SK-N-SH treated with all-trans-retinoic acid at 6 μM for 48 hours (cell line): ENCODE data around the gene NKD2.

Source experiments
- ATAC-seq: fragments of 200-7000 bp; cut with Tn5 transposase; 3 replicates; pipeline ENCODE4 v1.9.1; 2020; ENCODE audit warnings: mild to moderate bottlenecking, moderate library complexity
- ARNTL ChIP-seq: fragments of 450-650 bp; formaldehyde crosslinking; IDR thresholded peaks from 2 replicates; pipeline ENCODE4 v1.5.0; 2020; ENCODE audit warnings: low read depth, mild to moderate bottlenecking, moderate library complexity, borderline replicate concordance
- CSDC2 ChIP-seq: fragments of 250-450 bp; sonication (Bioruptor Pico); IDR thresholded peaks from 2 replicates; pipeline ENCODE4 v1.5.0; 2020; ENCODE audit warnings: mild to moderate bottlenecking, moderate library complexity
- ESRRG ChIP-seq: fragments of 250-450 bp; sonication (Bioruptor Pico); IDR thresholded peaks from 2 replicates; pipeline ENCODE4 v1.6.1; 2021; ENCODE audit warnings: mild to moderate bottlenecking
- GLIS3 ChIP-seq: fragments of 250-450 bp; sonication (Bioruptor Pico); IDR thresholded peaks from 2 replicates; pipeline ENCODE4 v1.5.0; 2020; ENCODE audit warnings: mild to moderate bottlenecking, moderate library complexity
- ISL1 ChIP-seq: fragments of 250-450 bp; sonication (Bioruptor Pico); IDR thresholded peaks from 2 replicates; pipeline ENCODE4 v2.1.2; 2022; ENCODE audit warnings: mild to moderate bottlenecking, moderate library complexity
- OSR1 ChIP-seq: fragments of 250-450 bp; sonication (Bioruptor Pico); IDR thresholded peaks from 2 replicates; pipeline ENCODE4 v1.8.0; 2022; ENCODE audit warnings: moderate library complexity, mild to moderate bottlenecking, inconsistent platforms
- PPARA ChIP-seq: fragments of 250-450 bp; sonication (Bioruptor Pico); IDR thresholded peaks from 2 replicates; pipeline ENCODE4 v1.5.0; 2020; ENCODE audit warnings: mild to moderate bottlenecking, borderline replicate concordance
- RARB ChIP-seq: fragments of 250-450 bp; sonication (Bioruptor Pico); IDR thresholded peaks from 2 replicates; pipeline ENCODE4 v1.8.0; 2021; ENCODE audit warnings: mild to moderate bottlenecking, moderate library complexity
- TCF4 ChIP-seq: fragments of 250-450 bp; sonication (Bioruptor Pico); IDR thresholded peaks from 2 replicates; pipeline ENCODE4 v1.8.0; 2021; ENCODE audit warnings: mild to moderate bottlenecking, moderate library complexity, borderline replicate concordance
- ZC3H10 ChIP-seq: fragments of 250-450 bp; sonication (Bioruptor Pico); IDR thresholded peaks from 2 replicates; pipeline ENCODE4 v1.5.1; 2021; ENCODE audit warnings: mild to moderate bottlenecking, moderate library complexity
- ZFP3 ChIP-seq: fragments of 250-450 bp; sonication (Bioruptor Pico); IDR thresholded peaks from 2 replicates; pipeline ENCODE4 v1.5.0; 2020; ENCODE audit warnings: mild to moderate bottlenecking, moderate library complexity
- ZFP30 ChIP-seq: fragments of 450-650 bp; formaldehyde crosslinking; IDR thresholded peaks from 2 replicates; pipeline ENCODE4 v1.5.0; 2022; ENCODE audit warnings: mild to moderate bottlenecking, moderate library complexity
- ZNF565 ChIP-seq: fragments of 450-650 bp; formaldehyde crosslinking; conservative IDR thresholded peaks from 2 replicates; pipeline ENCODE4 v1.5.0; 2020; ENCODE audit warnings: low read depth, mild to moderate bottlenecking, moderate library complexity
- TF ChIP-seq, protein P1 (sequence below): fragments of 250-450 bp; sonication (Bioruptor Pico); IDR thresholded peaks from 2 replicates; pipeline ENCODE4 v1.8.0; 2020; ENCODE audit warnings: mild to moderate bottlenecking, moderate library complexity, borderline replicate concordance
- TF ChIP-seq, protein P2 (sequence below): fragments of 250-450 bp; sonication (Bioruptor Pico); IDR thresholded peaks from 2 replicates; pipeline ENCODE4 v1.5.1; 2020; ENCODE audit warnings: low read depth, mild to moderate bottlenecking, moderate library complexity
- TF ChIP-seq, protein P3 (sequence below): fragments of 250-450 bp; sonication (Bioruptor Pico); IDR thresholded peaks from 2 replicates; pipeline ENCODE4 v1.5.1; 2021; ENCODE audit warnings: mild to moderate bottlenecking, moderate library complexity
- TF ChIP-seq, protein P4 (sequence below): fragments of 250-450 bp; sonication (Bioruptor Pico); IDR thresholded peaks from 2 replicates; pipeline ENCODE4 v1.5.0; 2020; ENCODE audit warnings: mild to moderate bottlenecking, moderate library complexity

Gene NKD2

DNA sequence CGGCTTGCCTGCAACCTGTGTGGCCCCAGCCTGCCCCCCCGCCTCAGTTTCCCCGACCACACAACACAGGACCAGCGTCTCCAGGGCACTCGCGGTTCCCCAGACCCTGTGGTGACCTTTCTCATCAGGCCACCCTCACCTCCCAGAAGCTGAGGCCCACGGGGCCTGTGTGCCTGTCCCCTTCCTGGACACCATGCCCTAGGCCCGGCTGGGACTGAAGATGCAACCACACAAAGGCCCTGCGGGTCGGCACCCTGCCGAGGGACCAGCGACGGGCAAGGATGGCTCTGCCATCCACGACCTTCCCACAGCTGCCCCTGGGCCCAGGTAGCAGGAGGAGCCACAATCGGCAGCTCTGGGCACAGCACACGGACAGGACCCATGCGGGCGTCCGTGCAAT, 68.4 kb downstream of the NKD2 start (continued):
- TF ChIP-seq, protein P1, sequence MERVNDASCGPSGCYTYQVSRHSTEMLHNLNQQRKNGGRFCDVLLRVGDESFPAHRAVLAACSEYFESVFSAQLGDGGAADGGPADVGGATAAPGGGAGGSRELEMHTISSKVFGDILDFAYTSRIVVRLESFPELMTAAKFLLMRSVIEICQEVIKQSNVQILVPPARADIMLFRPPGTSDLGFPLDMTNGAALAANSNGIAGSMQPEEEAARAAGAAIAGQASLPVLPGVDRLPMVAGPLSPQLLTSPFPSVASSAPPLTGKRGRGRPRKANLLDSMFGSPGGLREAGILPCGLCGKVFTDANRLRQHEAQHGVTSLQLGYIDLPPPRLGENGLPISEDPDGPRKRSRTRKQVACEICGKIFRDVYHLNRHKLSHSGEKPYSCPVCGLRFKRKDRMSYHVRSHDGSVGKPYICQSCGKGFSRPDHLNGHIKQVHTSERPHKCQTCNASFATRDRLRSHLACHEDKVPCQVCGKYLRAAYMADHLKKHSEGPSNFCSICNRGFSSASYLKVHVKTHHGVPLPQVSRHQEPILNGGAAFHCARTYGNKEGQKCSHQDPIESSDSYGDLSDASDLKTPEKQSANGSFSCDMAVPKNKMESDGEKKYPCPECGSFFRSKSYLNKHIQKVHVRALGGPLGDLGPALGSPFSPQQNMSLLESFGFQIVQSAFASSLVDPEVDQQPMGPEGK (CRISPR knock-in tag), result no peak
- TF ChIP-seq RARB (CRISPR knock-in tag), result no peak
- no peak for TF ChIP-seq ZC3H10 (CRISPR knock-in tag)
- TF ChIP-seq, all 23 proteins: peak for 0

DNA sequence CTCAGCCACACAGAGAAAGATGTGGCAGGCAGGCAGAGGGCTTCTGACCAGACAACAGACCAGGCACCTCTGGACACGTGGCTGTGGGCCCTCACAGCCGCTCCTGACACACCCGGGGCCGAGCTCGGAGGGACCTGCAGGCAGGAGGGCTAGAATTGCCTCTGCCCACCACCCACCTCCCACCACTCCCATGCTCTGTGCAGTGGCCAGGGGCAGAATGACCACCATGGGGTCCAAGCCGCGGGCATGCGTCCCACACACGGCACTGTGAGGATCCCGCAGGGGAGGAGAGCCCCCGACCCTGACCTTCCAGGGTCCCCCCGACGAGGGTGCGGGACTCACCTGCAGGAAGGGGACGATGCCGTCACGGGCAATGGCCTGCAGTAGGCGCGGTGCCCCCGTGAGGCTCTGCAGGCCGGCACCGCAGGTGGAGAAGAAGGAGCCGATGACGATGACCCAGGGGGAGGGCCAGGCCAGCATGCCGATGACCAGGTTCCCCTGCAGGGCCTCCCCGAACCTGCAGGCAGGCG, 69.0 kb downstream of the NKD2 start:
- no peak for ATAC-seq
- no peak for TF ChIP-seq ZFP30
- TF ChIP-seq CSDC2, result no peak
- TF ChIP-seq, protein P1 (CRISPR knock-in tag), result no peak
- no peak for TF ChIP-seq PPARA (CRISPR knock-in tag)
- no peak for TF ChIP-seq ZFP3 (CRISPR knock-in tag)
- no peak for TF ChIP-seq ARNTL (CRISPR knock-in tag)
- no peak for TF ChIP-seq TCF4 (CRISPR knock-in tag)
- TF ChIP-seq RARB (CRISPR knock-in tag), result no peak
- TF ChIP-seq OSR1 (CRISPR knock-in tag), result no peak
- TF ChIP-seq, protein P2, sequence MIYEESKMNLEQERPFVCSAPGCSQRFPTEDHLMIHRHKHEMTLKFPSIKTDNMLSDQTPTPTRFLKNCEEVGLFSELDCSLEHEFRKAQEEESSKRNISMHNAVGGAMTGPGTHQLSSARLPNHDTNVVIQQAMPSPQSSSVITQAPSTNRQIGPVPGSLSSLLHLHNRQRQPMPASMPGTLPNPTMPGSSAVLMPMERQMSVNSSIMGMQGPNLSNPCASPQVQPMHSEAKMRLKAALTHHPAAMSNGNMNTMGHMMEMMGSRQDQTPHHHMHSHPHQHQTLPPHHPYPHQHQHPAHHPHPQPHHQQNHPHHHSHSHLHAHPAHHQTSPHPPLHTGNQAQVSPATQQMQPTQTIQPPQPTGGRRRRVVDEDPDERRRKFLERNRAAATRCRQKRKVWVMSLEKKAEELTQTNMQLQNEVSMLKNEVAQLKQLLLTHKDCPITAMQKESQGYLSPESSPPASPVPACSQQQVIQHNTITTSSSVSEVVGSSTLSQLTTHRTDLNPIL (CRISPR knock-in tag), result no peak
- TF ChIP-seq, all 23 proteins: peak for 0

DNA sequence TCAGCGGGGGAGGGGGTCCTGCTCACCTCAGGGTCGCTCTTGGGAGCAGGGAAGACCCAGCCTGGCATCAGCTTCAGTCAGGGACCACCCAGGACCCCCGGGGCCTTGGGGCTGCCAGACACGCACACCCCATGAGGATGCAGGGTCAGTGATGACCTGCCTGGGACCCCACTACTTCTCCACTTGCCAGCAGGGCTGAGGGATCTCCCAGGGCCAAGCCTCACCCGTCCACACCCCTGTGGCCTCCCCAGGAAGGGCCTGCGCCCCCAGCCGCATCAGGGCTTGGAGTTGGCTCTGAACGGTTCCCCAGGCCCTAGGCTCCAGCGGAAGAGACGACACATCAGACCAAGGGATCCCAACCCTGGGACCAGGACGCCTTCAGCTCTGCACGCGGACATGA, 69.6 kb downstream of the NKD2 start:
- ATAC-seq, result no peak
- TF ChIP-seq ZFP30 (no peak), ZFP3 (CRISPR knock-in tag) (no peak), ARNTL (CRISPR knock-in tag) (no peak)
- TF ChIP-seq, protein P3, sequence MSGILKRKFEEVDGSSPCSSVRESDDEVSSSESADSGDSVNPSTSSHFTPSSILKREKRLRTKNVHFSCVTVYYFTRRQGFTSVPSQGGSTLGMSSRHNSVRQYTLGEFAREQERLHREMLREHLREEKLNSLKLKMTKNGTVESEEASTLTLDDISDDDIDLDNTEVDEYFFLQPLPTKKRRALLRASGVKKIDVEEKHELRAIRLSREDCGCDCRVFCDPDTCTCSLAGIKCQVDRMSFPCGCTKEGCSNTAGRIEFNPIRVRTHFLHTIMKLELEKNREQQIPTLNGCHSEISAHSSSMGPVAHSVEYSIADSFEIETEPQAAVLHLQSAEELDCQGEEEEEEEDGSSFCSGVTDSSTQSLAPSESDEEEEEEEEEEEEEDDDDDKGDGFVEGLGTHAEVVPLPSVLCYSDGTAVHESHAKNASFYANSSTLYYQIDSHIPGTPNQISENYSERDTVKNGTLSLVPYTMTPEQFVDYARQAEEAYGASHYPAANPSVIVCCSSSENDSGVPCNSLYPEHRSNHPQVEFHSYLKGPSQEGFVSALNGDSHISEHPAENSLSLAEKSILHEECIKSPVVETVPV, result no peak
- TF ChIP-seq, all 23 proteins: peak for 0

DNA sequence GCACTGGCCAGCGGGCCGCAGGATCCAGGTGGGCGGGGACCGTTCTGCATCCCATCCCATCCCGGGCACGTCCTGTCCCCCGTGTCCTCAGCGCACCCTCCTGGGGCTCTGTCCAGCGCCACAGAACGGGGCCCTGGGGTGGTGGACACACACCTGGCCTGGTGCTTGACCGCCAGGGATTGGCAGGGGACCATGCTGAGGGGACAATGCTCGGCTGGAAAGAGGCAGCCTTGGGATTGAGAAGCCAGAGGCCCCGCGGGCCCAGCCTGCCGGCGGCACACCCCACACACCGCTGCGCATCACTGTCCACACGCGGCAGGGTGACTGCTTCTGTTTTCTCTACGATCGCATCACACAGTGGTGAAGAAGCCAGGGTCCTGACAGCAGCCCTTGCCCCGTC, 70.2 kb downstream of the NKD2 start:
- no peak for TF ChIP-seq ESRRG (CRISPR knock-in tag)
- TF ChIP-seq ISL1 (CRISPR knock-in tag), result no peak
- no peak for TF ChIP-seq TCF4 (CRISPR knock-in tag)
- no peak for TF ChIP-seq GLIS3 (CRISPR knock-in tag)
- TF ChIP-seq ZNF565 (CRISPR knock-in tag), result no peak
- no peak for TF ChIP-seq CSDC2
- TF ChIP-seq, protein P2 (CRISPR knock-in tag), result no peak
- TF ChIP-seq, protein P4, sequence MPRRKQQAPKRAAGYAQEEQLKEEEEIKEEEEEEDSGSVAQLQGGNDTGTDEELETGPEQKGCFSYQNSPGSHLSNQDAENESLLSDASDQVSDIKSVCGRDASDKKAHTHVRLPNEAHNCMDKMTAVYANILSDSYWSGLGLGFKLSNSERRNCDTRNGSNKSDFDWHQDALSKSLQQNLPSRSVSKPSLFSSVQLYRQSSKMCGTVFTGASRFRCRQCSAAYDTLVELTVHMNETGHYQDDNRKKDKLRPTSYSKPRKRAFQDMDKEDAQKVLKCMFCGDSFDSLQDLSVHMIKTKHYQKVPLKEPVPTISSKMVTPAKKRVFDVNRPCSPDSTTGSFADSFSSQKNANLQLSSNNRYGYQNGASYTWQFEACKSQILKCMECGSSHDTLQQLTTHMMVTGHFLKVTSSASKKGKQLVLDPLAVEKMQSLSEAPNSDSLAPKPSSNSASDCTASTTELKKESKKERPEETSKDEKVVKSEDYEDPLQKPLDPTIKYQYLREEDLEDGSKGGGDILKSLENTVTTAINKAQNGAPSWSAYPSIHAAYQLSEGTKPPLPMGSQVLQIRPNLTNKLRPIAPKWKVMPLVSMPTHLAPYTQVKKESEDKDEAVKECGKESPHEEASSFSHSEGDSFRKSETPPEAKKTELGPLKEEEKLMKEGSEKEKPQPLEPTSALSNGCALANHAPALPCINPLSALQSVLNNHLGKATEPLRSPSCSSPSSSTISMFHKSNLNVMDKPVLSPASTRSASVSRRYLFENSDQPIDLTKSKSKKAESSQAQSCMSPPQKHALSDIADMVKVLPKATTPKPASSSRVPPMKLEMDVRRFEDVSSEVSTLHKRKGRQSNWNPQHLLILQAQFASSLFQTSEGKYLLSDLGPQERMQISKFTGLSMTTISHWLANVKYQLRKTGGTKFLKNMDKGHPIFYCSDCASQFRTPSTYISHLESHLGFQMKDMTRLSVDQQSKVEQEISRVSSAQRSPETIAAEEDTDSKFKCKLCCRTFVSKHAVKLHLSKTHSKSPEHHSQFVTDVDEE, result no peak
- TF ChIP-seq, protein P1 (CRISPR knock-in tag), result no peak
- no peak for ATAC-seq
